22Rv1 (cell line): ENCODE data around the gene GPR52.

Experiments
- H3K27ac ChIP-seq: fragments of 450-650 bp; 2 replicates; pipeline ENCODE4 v1.5.1; 2017
- CTCF ChIP-seq: fragments of 450-650 bp; IDR thresholded peaks from 2 replicates; pipeline ENCODE4 v1.5.1; 2017; ENCODE audit warnings: mild to moderate bottlenecking
- ZFX ChIP-seq: fragments of 450-650 bp; IDR thresholded peaks from 2 replicates; pipeline ENCODE4 v1.6.1; 2017; ENCODE audit warnings: antibody characterized with exemption, borderline replicate concordance

GPR52 gene, protein sequence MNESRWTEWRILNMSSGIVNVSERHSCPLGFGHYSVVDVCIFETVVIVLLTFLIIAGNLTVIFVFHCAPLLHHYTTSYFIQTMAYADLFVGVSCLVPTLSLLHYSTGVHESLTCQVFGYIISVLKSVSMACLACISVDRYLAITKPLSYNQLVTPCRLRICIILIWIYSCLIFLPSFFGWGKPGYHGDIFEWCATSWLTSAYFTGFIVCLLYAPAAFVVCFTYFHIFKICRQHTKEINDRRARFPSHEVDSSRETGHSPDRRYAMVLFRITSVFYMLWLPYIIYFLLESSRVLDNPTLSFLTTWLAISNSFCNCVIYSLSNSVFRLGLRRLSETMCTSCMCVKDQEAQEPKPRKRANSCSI

DNA sequence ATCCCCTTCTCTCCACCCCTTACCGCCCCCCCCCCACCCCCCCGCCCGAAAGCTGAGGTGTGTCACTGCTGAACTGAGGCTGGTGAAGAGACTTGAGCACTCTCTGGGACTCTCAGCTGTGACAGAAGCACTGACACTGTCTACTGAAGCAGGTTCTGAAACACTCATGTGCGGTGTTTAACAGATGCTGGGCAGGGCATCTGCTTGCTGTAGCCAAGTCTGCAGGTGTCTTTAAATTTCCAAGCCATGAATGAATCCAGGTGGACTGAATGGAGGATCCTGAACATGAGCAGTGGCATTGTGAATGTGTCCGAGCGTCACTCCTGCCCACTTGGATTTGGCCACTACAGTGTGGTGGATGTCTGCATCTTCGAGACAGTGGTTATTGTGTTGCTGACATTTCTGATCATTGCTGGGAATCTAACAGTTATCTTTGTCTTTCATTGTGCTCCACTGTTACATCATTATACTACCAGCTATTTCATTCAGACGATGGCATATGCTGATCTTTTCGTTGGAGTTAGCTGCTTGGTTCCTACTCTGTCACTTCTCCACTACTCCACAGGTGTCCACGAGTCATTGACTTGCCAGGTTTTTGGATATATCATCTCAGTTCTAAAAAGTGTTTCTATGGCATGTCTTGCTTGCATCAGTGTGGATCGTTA, at the start of gene GPR52:
TSS of gene GPR52 (plus strand) at position 99 of the 665 bp plus-strand sequence. CDS start at position 247, 148 bp downstream.
- no peak within 1 kb of the TSS for H3K27ac ChIP-seq
- no peak for TF ChIP-seq ZFX
- no peak for TF ChIP-seq CTCF

GRCh38 chr1:174398246-174398645, 49.5 kb upstream of the GPR52 start:
- TF ChIP-seq CTCF: no peak
- TF ChIP-seq ZFX: no peak
- H3K27ac ChIP-seq: no peak overlapping the region

DNA sequence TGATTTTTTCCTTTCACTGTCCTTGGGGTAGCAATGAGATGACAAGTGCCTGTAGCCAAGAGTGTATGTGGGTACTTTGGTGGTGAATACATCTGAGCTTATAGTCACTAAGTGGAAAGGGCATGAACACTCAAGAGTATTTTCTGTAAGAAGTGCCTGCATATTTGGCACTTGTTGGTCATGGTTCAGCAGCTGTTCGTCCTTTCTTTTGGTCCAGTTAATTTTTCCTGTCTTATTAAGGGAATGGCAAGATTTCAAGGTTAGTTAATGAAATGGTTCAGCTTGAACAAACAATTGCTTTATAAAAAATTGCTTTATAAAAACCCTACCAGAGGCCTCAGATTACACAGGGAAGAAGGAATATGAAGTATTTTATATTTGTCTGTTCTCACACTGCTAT, 48.6 kb upstream of the GPR52 start:
- no peak overlapping the region for H3K27ac ChIP-seq
- TF ChIP-seq CTCF (no peak), ZFX (no peak)

GRCh38 chr1:174401075-174401474, 46.7 kb upstream of the GPR52 start:
- no peak overlapping the region for H3K27ac ChIP-seq
- no peak for TF ChIP-seq ZFX
- no peak for TF ChIP-seq CTCF

DNA sequence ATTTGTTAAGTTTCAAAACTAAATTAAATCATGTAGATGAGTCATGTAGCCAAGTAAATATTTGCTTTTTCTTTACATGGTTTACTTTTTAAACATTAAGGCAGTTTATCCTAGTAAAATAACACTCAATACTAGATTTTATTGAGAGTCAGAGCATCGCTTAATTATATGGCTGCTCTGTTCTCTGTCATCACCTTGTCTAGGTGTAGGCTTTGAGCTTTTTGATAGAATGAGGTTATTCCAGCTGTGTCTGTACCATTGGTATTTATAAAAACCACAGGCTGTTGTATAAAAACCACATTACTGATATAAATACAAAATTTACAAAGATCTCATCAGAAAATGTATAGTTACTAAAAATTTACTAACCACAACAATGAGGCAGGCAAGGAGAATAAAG, 42.5 kb upstream of the GPR52 start:
- TF ChIP-seq ZFX (no peak), CTCF (no peak)
- H3K27ac ChIP-seq: no peak overlapping the region

DNA sequence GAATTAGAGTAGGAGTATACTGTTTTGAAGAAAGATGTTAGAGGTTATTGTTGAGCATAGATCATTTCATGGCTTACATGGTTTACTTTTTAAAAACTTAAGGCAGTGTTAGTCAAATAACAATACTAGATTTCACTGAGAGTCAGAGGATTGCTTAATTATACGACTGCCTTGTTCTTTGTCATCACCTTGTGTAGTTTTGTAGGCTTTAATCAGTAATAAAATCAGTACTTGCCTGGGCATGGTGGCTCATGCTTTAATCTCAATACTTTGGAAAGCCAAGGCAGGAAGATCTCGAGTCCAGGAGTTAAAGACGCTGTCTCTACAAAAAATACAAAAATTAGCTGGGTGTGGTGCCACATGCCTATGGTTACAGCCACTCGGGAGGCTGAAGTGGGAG, 41.3 kb upstream of the GPR52 start:
- no peak overlapping the region for H3K27ac ChIP-seq
- TF ChIP-seq ZFX: no peak
- no peak for TF ChIP-seq CTCF

- no peak overlapping the region for H3K27ac ChIP-seq
- TF ChIP-seq CTCF (no peak), ZFX (no peak)
Measured at GRCh38 chr1:174407665-174408064, 40.1 kb upstream of the GPR52 start.
